Common myeloid progenitor, CD34-positive (primary cell): ENCODE results near the gene DHRS7.
A peak's percentile ranks its signal among the peaks of the same experiment; 100 is the strongest.

Experiments used
- CTCF ChIA-PET: fragments of 350-600 bp; sonication (Branson Sonifier 250); formaldehyde crosslinking; loops from one replicate; lab custom pipeline; 2021; ENCODE audit warnings: antibody characterized with exemption; lab: Charles Lee
- POLR2A ChIA-PET: fragments of 350-600 bp; sonication (Branson Sonifier 250); formaldehyde crosslinking; loops from one replicate; lab custom pipeline; 2021; ENCODE audit warnings: antibody characterized with exemption; lab: Charles Lee
- DNase-seq, 3 donors: peaks; one replicate each; pipeline versions ENCODE4 v3.0.0 to v3.0.0-alpha.2; 2013
- H3K27ac ChIP-seq, 2 experiments: 1 replicate in 1 of 2; 2 replicates in 1 of 2; pipeline ENCODE4 v1.7.0; 2013; ENCODE audit warnings: inconsistent platforms in 2 of 2, low read length in 2 of 2, mild to moderate bottlenecking in 2 of 2, low read depth in 1 of 2, moderate library complexity in 1 of 2; ENCODE audit not compliant: severe bottlenecking in 2 of 2, insufficient read depth in 1 of 2, poor library complexity in 1 of 2
- H3K27me3 ChIP-seq, 5 experiments: replicated peaks in 2 of 5; 1 replicate in 3 of 5; 2 replicates in 2 of 5; pipeline versions ENCODE4 v1.6.1 to v1.7.0; 2013; ENCODE audit warnings: low read length in 4 of 5, mild to moderate bottlenecking in 2 of 5, moderate library complexity in 2 of 5, inconsistent platforms in 1 of 5; ENCODE audit not compliant: insufficient read depth in 5 of 5, control insufficient read depth in 4 of 5
- H3K36me3 ChIP-seq, 4 experiments: 1 replicate in 2 of 4; 2 replicates in 2 of 4; pipeline versions ENCODE4 v1.6.1 to v1.7.0; 2013; ENCODE audit warnings: low read length in 3 of 4, control low read depth in 1 of 4, mild to moderate bottlenecking in 1 of 4; ENCODE audit not compliant: control insufficient read depth in 4 of 4, insufficient read depth in 4 of 4
- H3K4me1 ChIP-seq, 4 experiments: 1 replicate in 3 of 4; 2 replicates in 1 of 4; pipeline versions ENCODE4 v1.6.1 to v1.7.1; 2013; ENCODE audit warnings: low read length in 3 of 4, mild to moderate bottlenecking in 3 of 4, control low read depth in 1 of 4, inconsistent platforms in 1 of 4, moderate library complexity in 1 of 4; ENCODE audit not compliant: control insufficient read depth in 4 of 4, insufficient read depth in 4 of 4; ENCODE audit errors: control extremely low read depth in 1 of 4
- H3K4me3 ChIP-seq, 7 experiments: 1 replicate in 4 of 7; 2 replicates in 3 of 7; pipeline versions ENCODE4 v1.5.1 to v1.7.0; 2013; ENCODE audit warnings: mild to moderate bottlenecking in 7 of 7, low read length in 6 of 7, moderate library complexity in 6 of 7, inconsistent platforms in 2 of 7, low read depth in 2 of 7, control low read depth in 1 of 7; ENCODE audit not compliant: insufficient read depth in 4 of 7, control insufficient read depth in 1 of 7; ENCODE audit errors: extremely low read depth in 1 of 7
- H3K9me3 ChIP-seq, 5 experiments: 1 replicate in 4 of 5; 2 replicates in 1 of 5; pipeline versions ENCODE4 v1.6.1 to v1.7.1; 2013; ENCODE audit warnings: low read length in 4 of 5, mild to moderate bottlenecking in 2 of 5, inconsistent platforms in 1 of 5, low read depth in 1 of 5, moderate library complexity in 1 of 5; ENCODE audit not compliant: control insufficient read depth in 4 of 5, insufficient read depth in 2 of 5; ENCODE audit errors: control extremely low read depth in 1 of 5
- WGBS: methylation state at CpG from one replicate; pipeline ENCODE4 v1.1.5; 2013; ENCODE audit not compliant: insufficient coverage; 5-methylcytosine and 5-hydroxymethylcytosine counted together

The DHRS7 gene

DNA sequence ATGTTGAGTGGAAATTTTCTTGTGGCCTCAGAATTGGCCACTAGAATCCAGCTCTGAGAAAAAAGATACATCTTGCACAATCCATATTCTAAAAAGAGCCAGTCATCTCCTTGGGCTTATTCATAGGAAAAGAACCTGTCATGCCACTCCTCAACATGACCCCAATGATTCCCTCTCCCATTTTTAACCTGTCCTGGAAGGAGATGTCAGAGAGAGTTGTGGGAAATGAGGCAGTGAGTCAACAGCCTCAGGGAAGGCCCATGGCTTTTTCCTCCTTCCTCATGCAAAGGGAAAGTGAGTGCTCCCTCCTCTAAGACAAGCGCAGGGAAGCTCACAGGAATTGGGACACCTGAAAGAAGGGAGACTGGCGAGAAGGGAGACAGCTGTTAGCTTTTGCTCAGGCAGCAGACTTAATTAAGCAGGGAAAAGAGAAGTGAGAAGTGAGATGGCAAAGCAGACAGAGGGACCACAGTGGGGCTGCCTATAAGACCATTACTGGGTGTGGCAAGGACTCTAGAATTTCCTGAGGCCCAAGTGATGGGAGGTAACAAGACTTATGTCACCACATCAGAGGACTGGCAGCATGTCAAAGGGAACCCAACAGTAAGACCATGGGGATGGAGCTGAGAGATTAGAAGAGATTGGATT is 10.2 kb upstream of the DHRS7 start:
- 95% methylated on average over 2 of the region's 2 CpGs for WGBS
- ChIA-PET POLR2A (no interaction called here), CTCF (interaction anchor here (1.0 to 4.3 kb wide), 4 partner anchors 9 to 302 kb away, joined by 3 to 27 read pairs (median 6); partner anchors contain the start of gene DHRS7)
- H3K4me1 ChIP-seq, result no peaks in the 10 kb centered on the region
- no peak for DNase-seq
- H3K9me3 ChIP-seq, result peaks cover 0 to 4% (median 2%) of the 10 kb centered on the region in 5 experiments
- H3K4me3 ChIP-seq, result no peak overlapping the region
- H3K27ac ChIP-seq, result no peak overlapping the region
- H3K27me3 ChIP-seq, result no peaks in the 10 kb centered on the region
- no peaks in the 10 kb centered on the region for H3K36me3 ChIP-seq

DNA sequence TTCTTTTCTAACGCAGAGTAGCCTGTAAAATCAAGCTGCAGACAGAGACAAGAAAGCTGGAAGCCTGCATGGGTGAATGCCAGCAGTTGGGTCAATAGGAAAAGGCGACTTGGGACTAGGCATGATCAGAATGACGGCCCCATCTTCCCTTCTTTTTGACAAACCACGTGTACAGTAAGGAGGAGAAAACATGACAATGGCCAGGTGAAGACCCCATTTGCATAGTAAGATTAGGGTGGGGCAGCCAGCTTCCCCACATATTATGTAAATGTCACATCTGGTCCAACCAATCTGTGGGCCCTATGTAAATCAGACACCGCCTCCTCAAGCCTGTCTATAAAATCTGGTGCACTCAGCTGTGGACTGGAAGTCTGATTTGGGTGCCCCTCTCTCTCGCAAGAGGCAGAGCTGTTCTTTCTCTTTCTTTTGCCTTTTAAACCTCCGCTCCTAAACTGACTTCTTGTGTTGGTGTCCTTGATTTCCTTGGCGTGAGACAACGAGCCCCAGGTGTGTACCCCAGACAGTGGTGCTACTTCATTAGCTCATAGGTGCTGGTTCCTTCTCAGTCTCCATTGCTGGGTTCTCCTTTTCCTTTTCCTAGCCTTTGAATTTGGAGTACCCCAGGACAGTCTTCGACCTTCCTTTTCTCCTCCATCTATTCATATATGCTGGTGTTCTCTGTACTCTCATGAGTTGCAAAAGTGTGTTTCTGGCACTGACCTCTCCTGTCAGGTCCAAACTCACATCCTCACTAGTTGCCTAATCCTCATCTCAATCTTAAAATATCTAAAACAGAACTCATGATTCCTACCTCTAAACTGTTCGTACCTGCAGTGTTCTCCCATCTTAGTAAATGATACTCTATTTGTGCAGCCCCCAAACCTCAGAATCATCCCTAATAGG is 9.4 kb upstream of the DHRS7 start:
- Histone ChIP-seq H3K27ac (no peak overlapping the region), H3K27me3 (no peaks in the 10 kb centered on the region), H3K4me1 (no peaks in the 10 kb centered on the region), H3K4me3 (no peak overlapping the region), H3K36me3 (no peaks in the 10 kb centered on the region), H3K9me3 (peaks cover 0 to 4% (median 2%) of the 10 kb centered on the region in 5 experiments)
- 96% methylated on average over 8 of the region's 11 CpGs for WGBS
- POLR2A ChIA-PET, result no interaction called here
- CTCF ChIA-PET, result interaction anchor here (1.2 to 4.3 kb wide), 3 partner anchors 9 to 206 kb away, joined by 3 to 27 read pairs (median 7); partner anchors contain the start of gene DHRS7
- DNase-seq, result no peak

DNA sequence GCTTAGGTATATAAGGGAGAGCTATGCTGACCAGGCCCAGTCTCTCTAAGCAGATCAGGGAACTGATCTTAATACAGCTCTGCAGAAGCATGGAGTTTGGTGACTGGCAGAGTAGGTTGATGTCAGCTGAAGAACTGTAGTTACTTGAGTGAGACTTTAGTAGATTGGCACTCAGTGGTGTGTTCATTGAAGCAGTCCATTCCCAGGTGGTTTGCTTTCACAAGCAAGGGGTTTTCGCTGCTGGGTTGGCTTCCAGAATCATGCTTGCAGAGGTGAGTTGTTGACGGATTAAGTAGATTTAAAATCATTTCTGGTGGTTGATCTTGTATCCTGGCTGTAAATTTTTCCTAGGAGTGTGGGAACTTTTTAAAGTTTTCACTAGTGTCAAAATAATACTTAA is 6.5 kb upstream of the DHRS7 start:
- H3K4me1 ChIP-seq, result no peaks in the 10 kb centered on the region
- CTCF ChIA-PET, result interaction anchor here (1.0 to 4.3 kb wide), 5 partner anchors 13 to 602 kb away, joined by 3 to 27 read pairs (median 3); no protein-coding TSS in a partner anchor
- 94% methylated on average over 2 of the region's 2 CpGs for WGBS
- no peak for DNase-seq
- POLR2A ChIA-PET, result interaction anchor here (0.6 kb wide), 1 partner anchor 9 kb away, joined by 4 read pairs; no protein-coding TSS in a partner anchor
- no peaks in the 10 kb centered on the region for H3K9me3 ChIP-seq
- no peaks in the 10 kb centered on the region for H3K36me3 ChIP-seq
- no peak overlapping the region for H3K4me3 ChIP-seq
- no peaks in the 10 kb centered on the region for H3K27me3 ChIP-seq
- H3K27ac ChIP-seq, result no peak overlapping the region

DNA sequence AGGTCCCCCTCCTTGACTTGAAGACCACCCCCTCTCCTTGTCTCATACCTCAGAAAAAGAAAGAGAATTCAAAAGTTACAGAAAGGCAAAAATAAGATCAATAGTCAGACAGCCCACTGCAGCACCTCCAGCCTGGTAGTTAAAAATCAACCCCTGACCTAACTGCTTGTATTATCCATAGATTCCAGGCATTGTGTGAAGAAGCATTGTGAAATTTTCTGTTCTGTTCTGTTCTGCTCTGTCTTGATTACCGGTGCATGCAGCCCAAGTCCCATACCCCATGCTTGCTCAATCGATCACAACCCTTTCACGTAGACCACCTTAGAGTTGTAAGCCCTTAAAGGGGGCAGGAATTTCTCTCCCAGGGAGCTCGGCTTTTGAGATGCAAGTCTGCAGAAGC is 5.8 kb upstream of the DHRS7 start:
- ChIA-PET CTCF (interaction anchor here (1.0 to 4.3 kb wide), 7 partner anchors 13 to 601 kb away, joined by 3 to 27 read pairs (median 3); no protein-coding TSS in a partner anchor), POLR2A (no interaction called here)

DNA sequence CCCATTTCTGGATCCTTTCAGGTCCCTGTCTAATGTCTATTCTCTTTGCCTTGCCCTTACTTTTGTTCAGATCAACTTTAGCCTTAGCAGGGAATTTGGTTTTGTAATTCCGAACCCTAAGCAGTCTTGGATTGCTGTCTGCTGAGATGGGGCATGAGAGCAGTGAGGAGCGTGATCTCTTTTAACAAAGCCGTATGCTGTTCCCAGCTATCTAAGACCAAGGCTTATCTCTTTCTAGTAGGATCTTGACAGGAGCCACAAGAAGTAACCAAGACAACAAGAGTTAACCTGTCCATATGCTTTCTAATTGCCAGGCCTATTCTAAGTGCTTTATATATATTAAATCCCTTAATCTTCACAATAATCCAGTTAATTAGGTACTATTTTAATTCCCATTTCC is 4.5 kb upstream of the DHRS7 start:
- no peak for DNase-seq
- Histone ChIP-seq H3K27me3 (no peaks in the 10 kb centered on the region), H3K4me3 (no peak overlapping the region), H3K27ac (no peak overlapping the region), H3K9me3 (no peaks in the 10 kb centered on the region), H3K36me3 (no peaks in the 10 kb centered on the region), H3K4me1 (peaks cover 4 to 10% (median 5%) of the 10 kb centered on the region in 4 experiments)
- WGBS, result 90% methylated on average over 3 of the region's 3 CpGs
- CTCF ChIA-PET, result interaction anchor here (0.8 to 1.6 kb wide), 3 partner anchors 13 to 18 kb away, joined by 3 to 4 read pairs (median 3); no protein-coding TSS in a partner anchor
- POLR2A ChIA-PET, result no interaction called here

More for the DNA sequence above, 5.8 kb upstream of the DHRS7 start:
- Histone ChIP-seq H3K27me3 (no peaks in the 10 kb centered on the region), H3K27ac (no peak overlapping the region), H3K36me3 (no peaks in the 10 kb centered on the region), H3K9me3 (no peaks in the 10 kb centered on the region), H3K4me3 (no peak overlapping the region), H3K4me1 (peaks cover 0 to 6% (median 0%) of the 10 kb centered on the region in 4 experiments)
- WGBS, result 95% methylated on average over 4 of the region's 4 CpGs
- DNase-seq, result no peak

DNA sequence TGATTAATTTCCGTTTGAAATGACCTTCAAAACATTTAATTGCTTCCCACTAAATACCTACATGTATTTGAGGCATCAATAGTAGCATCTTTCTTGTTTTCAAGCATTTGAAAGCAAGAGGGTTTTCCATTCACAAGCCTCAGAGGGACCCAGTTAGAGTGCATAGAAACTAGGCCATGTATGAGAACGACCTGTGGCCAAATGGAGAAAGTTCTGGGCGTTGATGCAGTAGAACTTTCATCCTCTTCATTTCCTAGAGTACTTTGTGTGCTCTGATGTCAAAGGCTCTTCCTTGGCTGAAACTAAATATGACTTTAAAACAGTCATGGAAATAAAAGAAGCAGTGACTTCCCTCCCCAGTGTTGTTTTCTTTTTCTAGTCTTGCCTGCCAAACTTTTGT is 944 bp upstream of the DHRS7 start:
- no CpG with 5 or more reads among the region's 3 CpGs for WGBS
- CTCF ChIA-PET, result interaction anchor here (1.0 to 4.5 kb wide), 10 partner anchors 9 to 102 kb away, joined by 3 to 28 read pairs (median 6); partner anchors contain the start of gene PCNX4
- Histone ChIP-seq H3K27ac (no peak overlapping the region), H3K27me3 (no peaks in the 10 kb centered on the region), H3K4me1 (peaks cover 4 to 22% (median 14%) of the 10 kb centered on the region in 4 experiments), H3K4me3 (peak overlapping the region in 1 of 7 experiments; percentile 93), H3K36me3 (peaks cover 0 to 6% (median 2%) of the 10 kb centered on the region in 4 experiments), H3K9me3 (no peaks in the 10 kb centered on the region)
- peak in 2 of 3 donors; percentile 34 to 41 for DNase-seq
- POLR2A ChIA-PET, result interaction anchor here (1.2 to 1.6 kb wide), 3 partner anchors 74 to 100 kb away, joined by 3 to 6 read pairs (median 3); partner anchors contain the start of genes PCNX4 and PPM1A
